Kidney epithelial cell (primary cell): Measurements from ENCODE around the gene VPS4B. TPM values are rescaled to one million over a fixed set of nuclear protein-coding genes. Genes with fewer than 3 reads are reported as not detected.

Experiments used
- DNase-seq: peaks from one replicate; pipeline ENCODE4 v3.0.0-alpha.2; 2010; ENCODE audit warnings: low read depth
- H3K27me3 ChIP-seq: 2 replicates; pipeline ENCODE4 v1.6.0; 2011; ENCODE audit warnings: low read length; ENCODE audit not compliant: control insufficient read depth, insufficient read depth
- H3K36me3 ChIP-seq: 2 replicates; pipeline ENCODE4 v1.5.1; 2011; ENCODE audit warnings: low read length; ENCODE audit not compliant: control insufficient read depth, insufficient read depth
- H3K4me3 ChIP-seq: 2 replicates; pipeline ENCODE4 v1.5.1; 2011; ENCODE audit warnings: low read depth, mild to moderate bottlenecking, control low read depth, low read length
- CTCF ChIP-seq: IDR thresholded peaks from 2 replicates; pipeline ENCODE4 v1.5.1; 2011; ENCODE audit warnings: mild to moderate bottlenecking, moderate library complexity, low read length, control low read depth, inconsistent platforms; ENCODE audit not compliant: insufficient read depth, poor library complexity, severe bottlenecking
- total RNA-seq: library from RNA; depleted of rRNA; stranded (reverse); fragments of >200 nt; gene quantifications from 2 replicates; pipeline ENCODE4 v1.2.3, GENCODE V29; 2015

VPS4B gene
- total RNA-seq, 1 donor from 2014 or later, result 63.8 TPM

- no peak overlapping the region for H3K4me3 ChIP-seq
- H3K27me3 ChIP-seq, result no peaks in the 10 kb centered on the region
- TF ChIP-seq CTCF, result no peak
- peaks cover 1% of the 10 kb centered on the region for H3K36me3 ChIP-seq
- DNase-seq, result no peak
Measured at GRCh38 chr18:63395503-63395902, 26.8 kb downstream of the VPS4B start.

- DNase-seq, result no peak
- Histone ChIP-seq H3K27me3 (no peaks in the 10 kb centered on the region), H3K4me3 (no peak overlapping the region), H3K36me3 (peaks cover 1% of the 10 kb centered on the region)
- no peak for TF ChIP-seq CTCF
Measured at GRCh38 chr18:63394954-63395353, 27.3 kb downstream of the VPS4B start.

GRCh38 chr18:63387861-63388260 lies 34.4 kb downstream of the VPS4B start:
- DNase-seq, result no peak
- no peak for TF ChIP-seq CTCF
- H3K27me3 ChIP-seq, result no peaks in the 10 kb centered on the region
- no peak overlapping the region for H3K4me3 ChIP-seq
- peaks cover 2% of the 10 kb centered on the region for H3K36me3 ChIP-seq

GRCh38 chr18:63382843-63383242 lies 39.4 kb downstream of the VPS4B start:
- peaks cover 2% of the 10 kb centered on the region for H3K36me3 ChIP-seq
- no peak overlapping the region for H3K4me3 ChIP-seq
- no peaks in the 10 kb centered on the region for H3K27me3 ChIP-seq
- DNase-seq, result no peak
- TF ChIP-seq CTCF, result no peak

GRCh38 chr18:63379639-63379962 lies 42.7 kb downstream of the VPS4B start:
- Histone ChIP-seq H3K4me3 (no peak overlapping the region), H3K27me3 (no peaks in the 10 kb centered on the region), H3K36me3 (peaks cover 2% of the 10 kb centered on the region)
- no peak for TF ChIP-seq CTCF
- no peak for DNase-seq

- no peak for TF ChIP-seq CTCF
- H3K36me3 ChIP-seq, result peaks cover 2% of the 10 kb centered on the region
- H3K27me3 ChIP-seq, result no peaks in the 10 kb centered on the region
- no peak for DNase-seq
- no peak overlapping the region for H3K4me3 ChIP-seq
Measured at GRCh38 chr18:63378919-63379638, 43.2 kb downstream of the VPS4B start.
